ENCODE measurements around the gene NUDCD3.

GRCh38 chr7:44536090-44536489 is 45.6 kb upstream of the NUDCD3 start:
- TF ChIP-seq, protein P1, sequence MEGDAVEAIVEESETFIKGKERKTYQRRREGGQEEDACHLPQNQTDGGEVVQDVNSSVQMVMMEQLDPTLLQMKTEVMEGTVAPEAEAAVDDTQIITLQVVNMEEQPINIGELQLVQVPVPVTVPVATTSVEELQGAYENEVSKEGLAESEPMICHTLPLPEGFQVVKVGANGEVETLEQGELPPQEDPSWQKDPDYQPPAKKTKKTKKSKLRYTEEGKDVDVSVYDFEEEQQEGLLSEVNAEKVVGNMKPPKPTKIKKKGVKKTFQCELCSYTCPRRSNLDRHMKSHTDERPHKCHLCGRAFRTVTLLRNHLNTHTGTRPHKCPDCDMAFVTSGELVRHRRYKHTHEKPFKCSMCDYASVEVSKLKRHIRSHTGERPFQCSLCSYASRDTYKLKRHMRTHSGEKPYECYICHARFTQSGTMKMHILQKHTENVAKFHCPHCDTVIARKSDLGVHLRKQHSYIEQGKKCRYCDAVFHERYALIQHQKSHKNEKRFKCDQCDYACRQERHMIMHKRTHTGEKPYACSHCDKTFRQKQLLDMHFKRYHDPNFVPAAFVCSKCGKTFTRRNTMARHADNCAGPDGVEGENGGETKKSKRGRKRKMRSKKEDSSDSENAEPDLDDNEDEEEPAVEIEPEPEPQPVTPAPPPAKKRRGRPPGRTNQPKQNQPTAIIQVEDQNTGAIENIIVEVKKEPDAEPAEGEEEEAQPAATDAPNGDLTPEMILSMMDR (IDR thresholded peaks at IDR 0.05; ENCODE audit: insufficient read depth, low read length, poor library complexity, severe bottlenecking), result no peak
- no peak for TF ChIP-seq EZH2phosphoT487 (conservative IDR thresholded peaks at IDR 0.05; ENCODE audit: low read length)

Measured in SU-DHL-6 (cell line).